LHCN-M2 (cell line): Measurements from ENCODE around the gene REPS1. TPM values are rescaled to one million over a fixed set of nuclear protein-coding genes. Genes with fewer than 3 reads are reported as not detected.
A peak's percentile ranks its signal among the peaks of the same experiment; 100 is the strongest.
"Not testable (repeated sequence)": the region's sequence is repeated elsewhere in the genome, so short reads cannot be mapped to it uniquely, and the experiment has no call there.

Experiments
- DNase-seq: peaks from one replicate; pipeline ENCODE4 v3.0.0-alpha.2; 2012; ENCODE audit warnings: low read depth
- polyA plus RNA-seq: library from polyadenylated mRNA; unstranded; fragments of >200 nt; gene quantifications from one replicate; pipeline ENCODE4 v1.2.1, GENCODE V29; 2012; ENCODE audit warnings: missing spikeins
- total RNA-seq: library from RNA; depleted of rRNA; stranded (reverse); fragments of >200 nt; gene quantifications from 2 replicates; pipeline ENCODE4 v1.2.3, GENCODE V29; 2014; rRNA removed

The REPS1 gene, protein sequence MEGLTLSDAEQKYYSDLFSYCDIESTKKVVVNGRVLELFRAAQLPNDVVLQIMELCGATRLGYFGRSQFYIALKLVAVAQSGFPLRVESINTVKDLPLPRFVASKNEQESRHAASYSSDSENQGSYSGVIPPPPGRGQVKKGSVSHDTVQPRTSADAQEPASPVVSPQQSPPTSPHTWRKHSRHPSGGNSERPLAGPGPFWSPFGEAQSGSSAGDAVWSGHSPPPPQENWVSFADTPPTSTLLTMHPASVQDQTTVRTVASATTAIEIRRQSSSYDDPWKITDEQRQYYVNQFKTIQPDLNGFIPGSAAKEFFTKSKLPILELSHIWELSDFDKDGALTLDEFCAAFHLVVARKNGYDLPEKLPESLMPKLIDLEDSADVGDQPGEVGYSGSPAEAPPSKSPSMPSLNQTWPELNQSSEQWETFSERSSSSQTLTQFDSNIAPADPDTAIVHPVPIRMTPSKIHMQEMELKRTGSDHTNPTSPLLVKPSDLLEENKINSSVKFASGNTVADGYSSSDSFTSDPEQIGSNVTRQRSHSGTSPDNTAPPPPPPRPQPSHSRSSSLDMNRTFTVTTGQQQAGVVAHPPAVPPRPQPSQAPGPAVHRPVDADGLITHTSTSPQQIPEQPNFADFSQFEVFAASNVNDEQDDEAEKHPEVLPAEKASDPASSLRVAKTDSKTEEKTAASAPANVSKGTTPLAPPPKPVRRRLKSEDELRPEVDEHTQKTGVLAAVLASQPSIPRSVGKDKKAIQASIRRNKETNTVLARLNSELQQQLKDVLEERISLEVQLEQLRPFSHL
- 37.0 and 46.1 TPM in 2 replicates for total RNA-seq
- polyA plus RNA-seq, result 18.4 TPM

DNA sequence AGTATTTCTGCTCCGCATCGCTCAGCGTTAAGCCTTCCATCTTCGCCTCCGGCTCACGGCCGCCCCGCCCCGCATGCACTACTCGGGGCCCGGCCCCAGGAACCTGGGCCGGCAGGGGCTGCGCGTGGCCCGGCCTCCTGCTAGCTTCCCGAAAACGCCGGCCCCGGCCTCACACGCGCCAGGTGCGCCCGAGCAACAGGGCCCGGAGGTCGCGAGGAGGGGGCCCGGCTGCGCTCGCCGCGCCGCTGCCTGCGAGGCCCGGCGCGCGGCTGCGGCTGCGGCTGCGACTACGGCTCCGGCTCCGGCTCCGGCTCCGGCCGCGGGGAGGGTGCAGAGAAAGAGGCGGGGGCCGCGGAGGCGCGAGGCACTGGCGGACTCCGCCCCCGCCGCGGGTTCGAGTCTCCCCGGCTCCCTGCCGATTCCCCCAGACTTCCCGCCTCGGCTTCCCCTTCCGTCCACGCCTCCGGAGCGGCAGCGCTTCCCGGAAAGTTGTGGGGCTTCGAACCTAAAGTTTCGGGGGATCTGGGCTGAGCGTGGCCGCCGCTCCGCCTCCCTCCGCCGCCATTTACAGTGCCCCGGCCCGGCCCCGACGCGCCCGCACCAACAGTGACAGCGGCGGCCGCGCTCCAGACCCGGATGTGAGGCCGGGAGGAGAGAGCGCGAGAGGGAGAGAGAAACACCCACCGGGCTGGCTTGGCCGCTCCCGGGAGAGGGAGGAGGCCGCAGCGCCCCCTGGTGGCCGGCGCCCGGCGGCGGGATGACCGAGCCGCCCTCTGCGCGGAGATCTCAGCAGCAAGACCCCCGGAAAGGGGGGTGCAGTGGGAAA is at the start of gene REPS1:
Gene REPS1, minus strand, starts transcription at position 611 of the 826 bp plus-strand sequence. Its CDS starts 571 bp downstream, at position 40.
- DNase-seq, result peak; percentile 86

DNA sequence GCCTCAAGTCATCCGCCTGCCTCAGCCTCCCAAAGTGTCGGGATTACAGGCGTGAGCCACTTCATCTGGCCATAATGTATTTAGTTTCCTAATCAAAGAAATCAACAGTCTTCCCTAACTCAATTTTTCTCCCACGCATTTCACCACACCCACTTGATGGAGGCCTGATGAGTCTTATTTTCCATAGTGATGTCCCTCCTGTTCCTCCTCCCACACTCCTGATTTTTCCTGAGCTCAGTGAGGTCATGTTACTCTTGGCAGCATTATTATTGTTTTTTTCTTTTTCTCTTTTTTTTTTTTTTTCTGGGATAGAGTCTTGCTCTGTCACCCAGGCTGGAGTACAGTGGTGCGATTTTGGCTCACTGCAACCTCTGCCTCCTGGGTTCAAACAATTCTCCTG is 49.4 kb upstream of the REPS1 start:
- DNase-seq, result peak; percentile 56

DNA sequence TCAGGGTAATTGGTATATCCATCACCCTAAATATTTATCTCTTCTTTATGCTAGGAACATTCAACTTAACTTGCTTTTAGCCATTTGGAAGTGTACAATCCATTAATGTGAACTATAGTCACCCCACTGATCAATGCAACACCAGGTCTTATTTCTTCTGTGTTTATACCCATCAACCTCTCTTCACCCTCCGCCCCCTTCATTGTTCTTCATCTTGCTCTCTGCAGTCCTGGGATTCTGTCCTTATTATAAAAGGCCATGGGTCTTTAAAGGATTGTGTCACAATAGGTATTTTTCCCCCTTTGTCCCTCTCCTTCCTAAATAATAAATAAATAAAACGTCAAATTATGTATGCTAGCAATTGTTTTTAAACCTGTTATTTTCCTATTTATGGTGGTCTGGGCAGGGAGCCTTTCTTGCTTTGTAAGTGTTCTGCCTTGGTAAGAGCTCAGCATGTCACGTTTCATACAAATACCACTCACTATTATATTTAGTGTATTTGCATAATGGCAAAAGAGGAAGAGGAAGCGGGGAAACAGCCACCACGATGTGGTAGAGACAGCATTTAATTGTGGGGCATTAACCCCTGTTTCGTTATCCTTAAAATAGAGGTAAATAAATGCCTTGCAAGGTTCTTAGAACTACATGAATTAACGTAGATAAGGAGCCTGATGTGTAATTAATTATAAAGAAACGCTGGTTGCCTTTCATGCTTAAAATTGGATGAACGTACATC is 42.3 kb upstream of the REPS1 start:
- no peak for DNase-seq

DNA sequence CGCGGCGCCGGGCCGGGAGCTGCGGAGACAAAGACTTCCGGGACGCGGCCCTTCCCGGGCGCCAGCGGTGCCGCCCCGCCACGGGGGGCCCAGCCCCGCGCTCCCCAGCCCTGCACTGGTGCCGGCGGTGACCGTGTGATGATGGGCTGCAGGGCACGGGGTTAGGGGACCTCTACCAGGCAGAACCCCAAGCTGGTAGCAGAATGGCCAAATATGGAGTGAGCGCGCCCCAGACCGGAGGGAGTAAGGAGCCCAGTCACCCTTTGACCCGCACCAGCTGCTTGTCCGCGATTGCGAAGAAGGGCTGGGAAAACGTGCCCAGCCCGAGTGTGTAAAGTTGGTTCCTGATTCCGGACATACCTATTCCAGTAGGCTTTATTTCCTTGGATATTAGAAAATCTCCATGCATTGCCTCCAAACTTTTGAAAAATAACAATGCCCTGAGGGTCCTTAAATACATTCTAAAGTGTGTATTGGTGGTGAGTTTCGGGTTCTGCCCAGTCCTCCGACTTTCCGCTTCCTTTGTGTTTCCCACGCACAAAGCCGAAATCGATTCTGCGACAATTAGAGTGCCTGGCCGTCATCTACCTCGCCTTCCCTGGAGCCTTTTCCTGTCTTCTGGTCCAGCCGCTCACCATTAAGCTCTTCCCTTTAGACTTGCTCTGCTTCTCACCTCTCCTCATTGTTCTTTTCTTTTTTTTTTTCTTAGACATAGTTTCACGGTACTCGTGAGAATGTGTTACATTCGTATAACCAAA is 41.6 kb upstream of the REPS1 start:
- peak; percentile 71 for DNase-seq

DNA sequence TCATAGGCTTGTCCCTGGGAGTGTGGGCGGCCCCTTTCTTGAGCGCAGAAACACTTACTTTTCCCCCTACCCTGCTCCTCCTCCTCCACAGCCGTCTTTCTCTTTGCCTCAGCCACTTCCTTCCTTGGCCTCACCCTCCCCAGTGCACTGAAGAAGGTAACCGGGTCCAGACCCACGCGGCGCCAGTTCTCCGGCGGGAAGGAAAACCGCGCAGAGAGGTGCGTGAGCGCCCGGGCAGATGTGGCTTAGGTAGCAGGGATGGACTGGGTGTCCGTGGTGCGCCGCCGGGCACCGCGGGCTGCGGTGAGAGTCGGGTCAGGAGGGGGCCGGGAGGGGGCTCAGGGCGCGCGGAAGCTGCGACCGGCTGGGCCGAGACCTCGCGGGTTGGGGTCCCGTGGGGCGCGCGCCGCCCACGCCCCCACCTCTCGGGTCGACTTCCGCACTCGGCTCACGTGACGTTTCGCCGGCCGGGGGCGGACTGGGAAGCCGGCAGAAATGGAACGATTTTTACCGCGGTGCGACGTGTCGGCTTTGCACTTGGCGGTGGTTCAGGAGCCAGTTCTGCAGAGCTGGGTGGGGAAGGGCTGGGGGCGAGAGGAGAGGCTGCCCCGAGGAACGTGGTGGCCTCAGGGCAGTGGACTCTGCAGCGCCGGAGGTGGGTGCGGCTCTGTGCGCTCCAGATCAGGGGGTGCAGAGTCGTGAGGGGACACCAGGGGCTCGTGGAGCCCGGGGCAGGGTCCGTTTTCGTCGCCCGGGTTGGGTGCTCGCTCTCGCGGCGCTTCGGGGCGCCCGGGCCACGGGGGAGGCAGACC is 40.8 kb upstream of the REPS1 start, which contains the start of gene ABRACL:
Gene ABRACL, plus strand, starts transcription at position 88 of the 812 bp plus-strand sequence. CDS start 5,416 bp downstream, outside the sequence.
- peak; percentile 44 for DNase-seq

DNA sequence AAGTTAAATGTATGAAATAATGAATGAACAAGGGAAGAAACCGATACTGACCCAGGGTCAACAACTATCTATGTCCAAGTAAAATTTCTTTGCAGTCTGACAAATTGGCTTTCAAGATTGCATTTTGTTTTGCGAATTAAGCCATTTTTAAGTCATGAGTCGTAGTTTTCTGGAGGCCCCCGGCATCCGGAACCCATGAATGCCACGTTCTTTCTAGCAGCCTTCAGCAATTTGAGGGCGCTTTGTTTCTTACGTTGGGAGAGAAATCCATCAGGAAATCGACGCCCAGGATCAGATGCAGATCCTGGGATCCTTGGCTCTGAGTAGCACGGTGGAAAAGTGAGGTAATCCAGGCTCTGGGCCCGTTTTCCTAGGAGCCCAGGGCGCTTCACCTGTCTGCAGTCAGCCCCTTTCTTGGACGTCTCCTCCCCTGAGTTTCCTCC is 40.2 kb upstream of the REPS1 start:
- peak; percentile 58 for DNase-seq

DNA sequence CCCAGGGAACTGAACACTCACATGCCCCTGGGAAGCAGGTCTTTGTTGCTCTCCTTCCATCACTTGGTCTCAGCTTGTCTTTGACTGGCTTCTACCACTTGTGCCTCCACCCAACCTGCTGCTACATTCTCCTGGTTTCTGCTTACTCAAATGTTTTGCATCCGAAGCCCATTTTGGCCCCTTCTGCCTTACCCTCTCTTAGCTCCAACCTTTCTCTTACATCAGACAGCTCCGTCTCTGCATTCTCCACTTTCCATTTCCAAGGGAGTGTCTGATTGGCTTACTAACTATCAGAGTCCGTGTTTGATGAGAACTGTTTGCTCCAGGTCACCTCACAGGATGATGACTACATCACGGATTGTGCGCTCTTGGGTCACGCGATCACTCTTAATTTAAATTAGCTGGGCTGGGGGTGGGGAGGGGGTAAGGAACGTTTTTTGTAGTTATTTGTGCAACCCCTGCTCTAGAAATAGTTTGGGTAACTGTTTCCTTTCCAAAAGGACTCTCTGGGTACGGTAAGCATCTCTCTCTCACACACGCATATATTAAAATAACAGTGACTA is 39.6 kb upstream of the REPS1 start:
- DNase-seq, result peak; percentile 20

DNA sequence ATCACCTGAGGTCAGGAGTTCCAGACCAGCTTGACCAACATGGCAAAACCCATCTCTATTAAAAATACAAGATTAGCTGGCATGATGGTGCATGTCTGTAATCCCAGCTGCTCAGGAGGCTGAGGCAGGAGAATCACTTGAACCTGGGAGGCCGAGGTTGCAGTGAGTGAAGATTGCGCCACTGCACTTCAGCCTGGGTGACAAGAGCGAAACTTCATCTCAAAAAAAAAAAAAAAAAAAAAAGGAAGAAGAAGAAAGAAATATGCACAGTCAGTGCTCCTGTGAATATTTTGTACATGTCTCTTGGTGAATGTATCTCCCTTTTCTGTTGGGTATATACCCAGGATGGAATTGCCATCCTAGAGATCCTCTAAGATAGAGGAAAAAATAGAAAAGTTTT is 37.4 kb upstream of the REPS1 start:
- not testable (repeated sequence) for DNase-seq

DNA sequence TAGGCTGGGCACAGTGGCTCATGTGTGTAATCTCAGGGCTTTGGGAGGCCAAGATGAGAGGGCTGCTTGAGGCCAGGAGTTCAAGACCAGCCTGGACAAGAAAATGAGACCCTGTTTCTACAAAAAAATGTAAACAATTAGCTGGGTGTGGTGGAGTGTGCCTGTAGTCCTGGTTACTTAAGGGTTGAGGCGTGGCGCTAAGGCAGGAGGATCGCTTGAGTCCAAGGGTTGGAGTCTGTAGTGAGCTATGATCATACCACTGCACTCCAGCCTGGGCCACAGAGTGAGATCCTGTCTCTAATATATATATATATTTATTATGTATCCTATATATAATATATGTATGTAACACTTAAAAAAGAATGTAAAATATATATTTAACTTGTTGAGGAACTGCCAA is 32.6 kb upstream of the REPS1 start:
- DNase-seq, result no peak

DNA sequence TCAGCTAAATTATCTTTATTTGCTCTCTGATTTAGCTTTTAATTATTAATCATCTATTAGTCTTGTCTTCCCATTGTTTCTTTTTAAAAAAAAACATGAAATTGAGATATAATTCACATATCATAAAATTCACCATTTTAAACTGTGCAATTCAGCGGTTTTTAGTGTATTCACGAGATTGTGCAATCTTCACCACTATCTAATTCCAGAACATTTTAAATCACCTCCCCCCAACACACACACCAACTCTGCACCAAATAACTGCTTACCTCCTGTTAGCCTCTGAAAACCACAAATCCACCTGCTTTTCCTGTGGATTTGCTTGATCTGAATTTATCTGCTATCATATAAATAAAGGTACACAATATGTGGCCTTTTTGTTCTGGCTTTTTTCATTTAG is 31.7 kb upstream of the REPS1 start:
- DNase-seq, result no peak

DNA sequence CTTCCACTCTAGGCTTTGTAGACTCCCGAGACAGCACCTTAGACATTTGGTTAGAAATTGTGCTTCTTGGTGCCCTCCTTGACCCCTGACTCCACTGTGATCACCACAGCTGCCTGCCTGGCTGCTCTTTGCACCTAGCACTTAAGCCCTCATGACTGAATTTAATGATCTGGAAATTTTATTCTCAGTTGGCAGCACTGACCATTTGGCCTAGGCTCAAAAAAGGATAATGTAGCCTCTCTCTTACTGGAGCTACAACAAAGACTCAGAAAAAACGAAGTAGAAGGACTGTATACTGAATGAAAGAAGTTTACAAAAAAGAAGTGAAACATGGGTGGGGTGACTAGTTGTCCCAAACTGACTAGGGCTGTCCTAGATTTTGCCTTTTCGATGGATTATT is 29.2 kb upstream of the REPS1 start:
- peak; percentile 1 for DNase-seq

DNA sequence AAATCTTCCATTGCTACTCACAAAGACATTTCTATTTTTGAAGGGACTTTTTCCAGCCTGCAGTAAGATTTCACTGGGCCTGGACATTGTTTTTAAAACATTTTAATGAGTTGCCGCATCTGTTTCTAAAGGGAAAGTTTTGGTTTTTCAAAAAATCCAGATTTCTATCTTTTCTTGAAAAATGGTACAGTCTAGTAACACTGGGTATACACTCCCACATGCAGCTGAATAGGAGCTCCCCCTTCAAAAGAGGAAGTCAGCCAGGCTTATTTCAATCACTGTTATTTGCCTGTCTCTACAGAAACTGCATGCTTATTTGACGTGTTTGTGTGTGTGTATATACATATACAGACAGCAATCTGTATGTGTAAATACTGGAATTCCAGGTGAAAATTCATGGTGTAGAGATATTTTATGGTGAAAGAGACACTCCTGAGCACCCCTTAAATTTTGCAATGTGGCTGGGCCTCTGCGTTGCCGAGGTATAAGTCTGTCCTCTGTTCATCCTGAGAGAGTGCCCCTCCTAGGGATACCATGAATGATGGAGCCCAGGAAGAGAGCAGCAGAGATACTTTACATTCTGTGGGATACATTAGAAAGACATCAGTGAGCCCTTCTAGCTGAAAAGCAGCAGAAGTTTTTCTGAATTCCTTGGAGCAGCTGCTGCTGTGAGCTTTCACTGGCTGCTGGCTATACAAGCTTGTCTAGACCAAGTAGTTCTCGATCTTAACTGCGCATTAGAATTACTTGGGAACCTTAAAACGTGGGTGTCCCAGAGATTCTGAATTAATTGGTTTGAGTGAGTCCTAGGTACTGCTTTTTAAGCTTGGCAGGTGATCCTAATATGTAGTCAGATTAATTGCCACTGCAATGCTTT is 28.5 kb upstream of the REPS1 start:
- DNase-seq, result no peak

DNA sequence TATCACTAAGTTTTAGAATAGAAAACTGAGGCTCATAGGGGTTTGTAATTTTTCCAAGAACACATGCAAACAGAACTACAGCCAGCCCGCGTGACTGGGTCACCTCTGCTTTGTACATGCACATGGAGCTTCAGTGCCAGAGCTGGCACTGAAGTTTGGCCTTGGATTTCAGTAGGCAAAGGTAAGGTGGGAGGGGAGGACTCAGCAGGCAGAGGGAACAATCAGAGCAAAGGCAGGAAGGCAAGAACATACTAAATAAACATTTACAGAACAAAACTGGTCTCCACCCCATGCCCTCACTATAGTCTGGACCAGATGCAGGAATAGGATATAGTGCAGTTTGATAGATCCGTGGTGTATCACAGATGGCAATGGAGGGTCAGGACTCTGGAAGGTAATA is 26.9 kb upstream of the REPS1 start:
- DNase-seq, result no peak

DNA sequence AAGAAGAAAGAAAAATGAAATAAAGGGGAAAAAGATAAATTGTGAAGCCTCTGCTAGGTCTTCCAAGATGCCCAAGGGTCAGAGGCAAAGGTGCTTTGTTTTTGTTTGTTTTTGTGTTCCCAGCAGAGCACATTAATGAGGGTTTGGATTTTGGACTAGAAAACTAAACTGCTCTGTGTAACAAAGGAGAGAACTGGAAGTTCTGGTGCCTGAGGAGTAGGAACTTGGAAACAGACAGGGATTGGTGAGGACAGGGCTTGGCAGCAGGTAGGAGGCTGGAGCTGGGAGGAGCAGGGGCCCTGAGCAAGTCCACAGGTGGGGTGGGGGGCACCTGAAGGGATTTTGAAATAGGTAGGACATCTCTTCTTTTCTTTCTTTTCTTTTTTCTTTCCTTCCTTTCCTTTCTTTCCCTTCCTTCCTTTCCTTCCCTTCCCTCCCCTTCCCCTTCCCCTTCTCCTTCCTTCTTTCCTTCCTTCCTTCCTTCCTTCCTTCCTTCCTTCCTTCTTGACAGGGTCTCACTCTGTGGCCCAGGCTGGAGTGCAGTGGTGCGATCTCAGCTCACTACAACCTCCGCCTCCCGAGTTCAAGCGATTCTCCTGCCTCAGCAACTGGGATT is 25.2 kb upstream of the REPS1 start:
- DNase-seq, result no peak

DNA sequence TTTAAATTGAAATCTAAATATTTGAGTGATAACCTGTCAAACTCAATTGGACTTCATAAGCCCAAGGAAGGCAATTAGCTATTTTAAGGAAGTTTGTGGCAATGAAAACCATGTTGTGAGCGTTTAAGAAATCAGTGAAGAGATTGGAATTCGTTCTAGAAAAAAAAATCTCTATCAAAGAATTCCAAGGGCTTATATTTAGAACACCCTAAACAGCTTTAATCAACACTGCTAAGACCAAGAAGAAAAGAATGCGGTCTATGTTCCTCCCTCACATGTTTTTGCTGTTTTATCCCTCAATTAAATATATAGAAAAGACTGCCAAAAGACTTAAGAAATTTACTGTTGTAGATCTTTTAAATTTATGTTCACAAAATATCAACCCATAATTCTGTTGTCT is 23.9 kb upstream of the REPS1 start:
- DNase-seq, result no peak

DNA sequence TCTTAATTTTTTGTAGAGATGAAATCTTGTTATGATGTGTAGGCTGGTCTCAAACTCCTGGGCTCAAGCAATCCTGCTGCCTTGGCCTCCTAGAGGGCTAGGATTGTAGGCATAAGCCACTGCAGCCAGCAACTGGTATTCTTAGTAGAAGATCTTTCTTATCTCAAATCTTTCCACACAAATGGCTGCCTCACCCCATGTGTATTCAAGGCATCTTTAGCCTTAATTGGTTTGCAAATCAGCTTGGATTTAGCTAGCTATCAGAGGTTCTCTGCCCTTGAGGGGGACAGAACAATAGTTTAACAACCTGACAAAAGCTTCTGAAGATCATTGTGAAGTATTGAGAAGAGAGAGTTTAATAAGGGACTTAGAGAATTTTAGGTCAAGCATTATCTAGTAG is 22.6 kb upstream of the REPS1 start:
- no peak for DNase-seq

DNA sequence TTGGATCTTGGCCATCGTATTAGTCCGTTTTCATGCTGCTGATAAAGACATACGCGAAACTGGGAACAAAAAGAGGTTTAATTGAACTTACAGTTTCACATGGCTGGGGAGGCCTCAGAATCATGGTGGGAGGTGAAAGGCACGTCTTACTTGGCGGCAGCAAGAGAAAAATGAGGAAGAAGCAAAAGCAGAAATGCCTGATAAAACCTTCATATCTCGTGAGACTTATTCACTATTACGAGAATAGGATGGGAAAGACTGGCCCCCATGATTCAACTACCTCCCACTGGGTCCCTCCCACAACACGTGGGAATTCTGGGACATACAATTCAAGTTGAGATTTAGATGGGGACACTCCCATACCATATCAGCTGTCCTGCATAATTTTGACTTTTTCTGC is 20.1 kb upstream of the REPS1 start:
- DNase-seq, result no peak

DNA sequence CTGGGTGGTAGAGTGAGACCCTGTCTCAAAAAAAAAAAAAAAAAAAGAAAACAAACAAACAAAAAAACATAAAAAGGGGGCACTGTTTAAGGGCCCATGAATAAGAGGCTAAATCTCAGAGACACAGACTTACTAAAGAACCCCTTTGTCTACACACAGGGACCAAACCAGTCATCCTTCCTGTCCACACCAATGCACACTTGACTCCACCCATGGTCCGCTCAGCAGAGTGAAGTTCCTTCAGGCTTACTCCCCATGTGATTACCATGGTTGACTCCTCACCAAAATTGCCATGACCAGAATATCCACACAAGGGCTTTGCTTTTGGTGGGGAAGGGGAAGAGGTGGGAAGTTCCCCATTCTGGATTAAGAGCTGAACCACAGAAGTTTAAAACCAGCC is 19.4 kb upstream of the REPS1 start:
- no peak for DNase-seq
